CD14-positive monocyte (primary cell): ENCODE measurements around the gene MCOLN3. TPM values are rescaled to one million over a fixed set of nuclear protein-coding genes. Genes with fewer than 3 reads are reported as not detected.

Experiments used
- DNase-seq, 3 donors: peaks; one replicate each; pipeline ENCODE4 v3.0.0-alpha.2; 2011 to 2022
- H2AFZ ChIP-seq: 2 replicates; pipeline ENCODE4 v1.6.0; 2012; ENCODE audit warnings: mild to moderate bottlenecking, low read depth, low read length, inconsistent platforms; ENCODE audit not compliant: insufficient read depth, poor library complexity, severe bottlenecking
- H3K27ac ChIP-seq, 2 donors: 1 replicate in 1 of 2; 2 replicates in 1 of 2; pipeline ENCODE4 v1.5.1; 2012 to 2013; ENCODE audit warnings: low read length in 2 of 2, control low read depth in 1 of 2, inconsistent platforms in 1 of 2, low read depth in 1 of 2, mild to moderate bottlenecking in 1 of 2
- H3K27me3 ChIP-seq, 2 donors: one replicate each; pipeline versions ENCODE4 v1.6.0 to v1.6.1; 2011 to 2013; ENCODE audit warnings: low read length in 2 of 2; ENCODE audit not compliant: control insufficient read depth in 2 of 2, insufficient read depth in 2 of 2
- H3K36me3 ChIP-seq, 2 donors: replicated peaks in 1 of 2; 1 replicate in 1 of 2; 2 replicates in 1 of 2; pipeline versions ENCODE4 v1.5.1 to v1.6.1; 2012 to 2013; ENCODE audit warnings: low read length in 2 of 2, control low read depth in 1 of 2, inconsistent platforms in 1 of 2, mild to moderate bottlenecking in 1 of 2; ENCODE audit not compliant: insufficient read depth in 2 of 2, control insufficient read depth in 1 of 2
- H3K4me1 ChIP-seq, 2 donors: 1 replicate in 1 of 2; 2 replicates in 1 of 2; pipeline versions ENCODE4 v1.5.1 to v1.6.1; 2012 to 2013; ENCODE audit warnings: low read length in 2 of 2, control low read depth in 1 of 2, inconsistent platforms in 1 of 2, mild to moderate bottlenecking in 1 of 2, moderate library complexity in 1 of 2; ENCODE audit not compliant: insufficient read depth in 2 of 2, control insufficient read depth in 1 of 2
- H3K4me2 ChIP-seq: replicated peaks from 2 replicates; pipeline ENCODE3; 2012; ENCODE audit warnings: low read length, moderate library complexity, mild to moderate bottlenecking; ENCODE audit not compliant: poor library complexity, severe bottlenecking; ENCODE audit errors: extremely low read depth
- H3K4me3 ChIP-seq, 3 experiments: fragments of 200-600 bp in 1 of 3; sonication (generic) in 1 of 3; replicated peaks in 1 of 3; 1 replicate in 2 of 3; 2 replicates in 1 of 3; pipeline ENCODE4 v1.5.1; 2011 to 2013; ENCODE audit warnings: low read length in 3 of 3, mild to moderate bottlenecking in 3 of 3, control low read depth in 2 of 3, low read depth in 2 of 3, inconsistent platforms in 1 of 3, moderate library complexity in 1 of 3
- H3K79me2 ChIP-seq: 2 replicates; pipeline ENCODE4 v1.6.0; 2012; ENCODE audit warnings: mild to moderate bottlenecking, control low read depth, inconsistent platforms, low read length, moderate library complexity; ENCODE audit not compliant: insufficient read depth
- H3K9ac ChIP-seq: 2 replicates; pipeline ENCODE4 v1.6.0; 2017; ENCODE audit warnings: low read length, mild to moderate bottlenecking; ENCODE audit not compliant: insufficient read depth, poor library complexity, severe bottlenecking
- H3K9me3 ChIP-seq, 2 donors: replicated peaks in 1 of 2; 1 replicate in 1 of 2; 2 replicates in 1 of 2; pipeline versions ENCODE4 v1.5.1 to v1.6.1; 2012 to 2013; ENCODE audit warnings: low read length in 2 of 2, control low read depth in 1 of 2; ENCODE audit not compliant: control insufficient read depth in 1 of 2, insufficient read depth in 1 of 2
- H4K20me1 ChIP-seq: 2 replicates; pipeline ENCODE4 v1.6.0; 2012; ENCODE audit warnings: mild to moderate bottlenecking, low read length, control low read depth, moderate library complexity; ENCODE audit not compliant: insufficient read depth
- H3K27ac Mint-ChIP-seq, 7 donors: one replicate each; pipeline ENCODE4 v1.8.0; 2020; ENCODE audit warnings: mild to moderate bottlenecking in 7 of 7, mixed read lengths in 7 of 7, moderate library complexity in 6 of 7, inconsistent platforms in 2 of 7
- H3K27me3 Mint-ChIP-seq, 3 donors: one replicate each; pipeline ENCODE4 v1.8.0; 2021 to 2022; ENCODE audit warnings: low read depth in 3 of 3, mild to moderate bottlenecking in 3 of 3, mixed read lengths in 3 of 3, moderate library complexity in 3 of 3, inconsistent platforms in 1 of 3
- H3K36me3 Mint-ChIP-seq, 2 donors: one replicate each; pipeline ENCODE4 v1.8.0; 2020; ENCODE audit warnings: mixed read lengths in 2 of 2, inconsistent platforms in 1 of 2, mild to moderate bottlenecking in 1 of 2
- H3K4me1 Mint-ChIP-seq: one replicate; pipeline ENCODE4 v1.8.0; 2020; ENCODE audit warnings: mild to moderate bottlenecking, mixed read lengths
- H3K4me3 Mint-ChIP-seq, 2 donors: one replicate each; pipeline ENCODE4 v1.8.0; 2020; ENCODE audit warnings: mild to moderate bottlenecking in 2 of 2, mixed read lengths in 2 of 2, moderate library complexity in 1 of 2
- H3K9me3 Mint-ChIP-seq, 7 donors: one replicate each; pipeline ENCODE4 v1.8.0; 2020 to 2022; ENCODE audit warnings: mixed read lengths in 7 of 7, mild to moderate bottlenecking in 6 of 7, moderate library complexity in 6 of 7, inconsistent platforms in 2 of 7
- CTCF ChIP-seq: fragments of 200-600 bp; IDR thresholded peaks from one replicate; pipeline ENCODE4 v1.8.0; 2022; ENCODE audit warnings: antibody characterized with exemption, mild to moderate bottlenecking
- WGBS: methylation state at CpG from one replicate; pipeline ENCODE4 v1.1.5; 2013; ENCODE audit warnings: missing lambda C conversion rate; ENCODE audit not compliant: insufficient coverage; 5-methylcytosine and 5-hydroxymethylcytosine counted together
- intact Hi-C, 2 donors: fragments of 100-400 bp; cut with micrococcal nuclease; formaldehyde crosslinking; loops; one replicate each; pipeline versions ENCODE4 v1.15.0 to v1.15.1; 2023
- polyA plus RNA-seq, 3 donors: library from polyadenylated mRNA; depleted of rRNA in 1 of 3; unstranded in 2 of 3; stranded (reverse) in 1 of 3; fragments of 300-500 nt in 2 of 3; fragments of >200 nt in 1 of 3; fragmentation: Illumina TruSeq in 2 of 3; gene quantifications; 1 replicate in 2 of 3; 2 replicates in 1 of 3; pipeline ENCODE4 v1.2.3, GENCODE V29; 2012 to 2021

The MCOLN3 gene
- polyA plus RNA-seq, 3 donors = 0.03 TPM; not detected in 2

GRCh38 chr1:85030536-85030935 lies 17.8 kb downstream of the MCOLN3 start:
- no peak overlapping the region for H3K4me3 Mint-ChIP-seq
- H2AFZ ChIP-seq = no peak overlapping the region
- no peaks in the 10 kb centered on the region for H3K36me3 ChIP-seq
- H3K79me2 ChIP-seq = no peaks in the 10 kb centered on the region
- peaks cover 2 to 3% of the 10 kb centered on the region in 2 donors for H3K27me3 ChIP-seq
- no peaks in the 10 kb centered on the region for H4K20me1 ChIP-seq
- H3K9me3 ChIP-seq = no peaks in the 10 kb centered on the region
- no peak overlapping the region for H3K27ac Mint-ChIP-seq
- intact Hi-C loops = no loop called here
- H3K4me3 ChIP-seq = no peak overlapping the region
- no peak for DNase-seq
- no peak overlapping the region for H3K9ac ChIP-seq
- H3K4me1 Mint-ChIP-seq = no peaks in the 10 kb centered on the region
- peaks cover 0 to 6% (median 2%) of the 10 kb centered on the region in 3 donors for H3K27me3 Mint-ChIP-seq
- peaks cover 0 to 2% (median 0%) of the 10 kb centered on the region in 7 donors for H3K9me3 Mint-ChIP-seq
- no peak overlapping the region for H3K27ac ChIP-seq
- no peaks in the 10 kb centered on the region for H3K36me3 Mint-ChIP-seq
- no peak overlapping the region for H3K4me2 ChIP-seq
- TF ChIP-seq CTCF = no peak
- no peaks in the 10 kb centered on the region for H3K4me1 ChIP-seq

- intact Hi-C loops = no loop called here
- no peaks in the 10 kb centered on the region for H3K4me1 ChIP-seq
These were observed 20.1 kb downstream of the MCOLN3 start for GRCh38 chr1:85028151-85028550.

More at GRCh38 chr1:85028151-85028550, 20.1 kb downstream of the MCOLN3 start:
- TF ChIP-seq CTCF = no peak
- Histone ChIP-seq H3K27me3 (no peaks in the 10 kb centered on the region), H3K9ac (no peak overlapping the region), H3K4me3 (no peak overlapping the region), H2AFZ (no peak overlapping the region), H3K79me2 (no peaks in the 10 kb centered on the region), H4K20me1 (no peaks in the 10 kb centered on the region), H3K27ac (no peak overlapping the region), H3K9me3 (no peaks in the 10 kb centered on the region), H3K4me2 (no peak overlapping the region), H3K36me3 (no peaks in the 10 kb centered on the region)
- H3K9me3 Mint-ChIP-seq = peaks cover 0 to 2% (median 0%) of the 10 kb centered on the region in 7 donors
- peaks cover 0 to 5% (median 0%) of the 10 kb centered on the region in 3 donors for H3K27me3 Mint-ChIP-seq
- H3K36me3 Mint-ChIP-seq = no peaks in the 10 kb centered on the region
- no peaks in the 10 kb centered on the region for H3K4me1 Mint-ChIP-seq
- H3K4me3 Mint-ChIP-seq = no peak overlapping the region
- no peak for DNase-seq
- WGBS = no CpG with 5 or more reads among the region's 3 CpGs
- H3K27ac Mint-ChIP-seq = no peak overlapping the region
